HG03460 (cell line): Measurements from ENCODE around the gene ATP5PD.
"Not testable (repeated sequence)": the region's sequence is repeated elsewhere in the genome, so short reads cannot be mapped to it uniquely, and the experiment has no call there.

Experiments
- ATAC-seq: cut with Tn5 transposase; IDR thresholded peaks from one replicate; pipeline ENCODE4 v1.9.1; 2021; ENCODE audit not compliant: unreplicated experiment

ATP5PD gene

DNA sequence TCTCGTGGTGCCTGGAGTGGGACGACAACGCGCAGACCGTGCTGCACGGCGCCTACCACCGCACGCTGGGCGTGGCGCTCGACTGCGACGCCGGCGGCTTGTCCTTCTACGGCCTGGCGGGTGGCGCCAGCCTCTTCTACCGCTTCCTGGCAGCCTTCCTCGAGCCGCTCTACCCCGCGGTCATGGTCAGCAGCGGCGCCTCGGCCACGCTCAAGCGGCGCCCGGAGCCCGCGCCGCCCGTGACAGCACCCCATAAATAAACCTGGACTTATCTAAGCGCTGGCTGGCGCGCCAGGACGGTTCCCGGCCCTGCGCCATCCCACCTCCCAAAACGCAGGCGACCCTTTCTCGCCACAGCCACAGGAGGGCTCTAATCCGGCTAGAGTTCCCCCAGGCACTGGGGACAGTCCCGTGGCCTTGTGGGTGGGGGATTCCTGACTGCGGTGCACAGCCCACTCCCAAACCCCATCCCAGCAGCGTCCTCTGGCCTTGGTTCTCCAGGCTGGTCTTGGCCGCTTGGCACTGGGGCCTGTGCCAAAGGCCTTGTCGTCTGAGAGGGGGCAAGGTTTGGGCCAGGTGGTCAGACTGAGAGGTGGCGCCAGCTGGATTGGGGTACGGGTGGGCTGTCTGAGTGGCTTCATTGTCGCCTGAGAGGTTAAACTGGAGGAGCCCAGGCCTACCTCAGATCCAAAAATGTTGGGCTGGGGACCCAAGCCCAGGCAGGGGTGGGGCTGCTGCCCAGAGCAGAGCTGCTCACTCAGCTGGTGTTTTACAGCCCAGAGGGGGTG is 30.9 kb upstream of the ATP5PD start:
- ATAC-seq: no peak

GRCh38 chr17:75077072-75077495 is 30.3 kb upstream of the ATP5PD start:
- ATAC-seq: no peak

DNA sequence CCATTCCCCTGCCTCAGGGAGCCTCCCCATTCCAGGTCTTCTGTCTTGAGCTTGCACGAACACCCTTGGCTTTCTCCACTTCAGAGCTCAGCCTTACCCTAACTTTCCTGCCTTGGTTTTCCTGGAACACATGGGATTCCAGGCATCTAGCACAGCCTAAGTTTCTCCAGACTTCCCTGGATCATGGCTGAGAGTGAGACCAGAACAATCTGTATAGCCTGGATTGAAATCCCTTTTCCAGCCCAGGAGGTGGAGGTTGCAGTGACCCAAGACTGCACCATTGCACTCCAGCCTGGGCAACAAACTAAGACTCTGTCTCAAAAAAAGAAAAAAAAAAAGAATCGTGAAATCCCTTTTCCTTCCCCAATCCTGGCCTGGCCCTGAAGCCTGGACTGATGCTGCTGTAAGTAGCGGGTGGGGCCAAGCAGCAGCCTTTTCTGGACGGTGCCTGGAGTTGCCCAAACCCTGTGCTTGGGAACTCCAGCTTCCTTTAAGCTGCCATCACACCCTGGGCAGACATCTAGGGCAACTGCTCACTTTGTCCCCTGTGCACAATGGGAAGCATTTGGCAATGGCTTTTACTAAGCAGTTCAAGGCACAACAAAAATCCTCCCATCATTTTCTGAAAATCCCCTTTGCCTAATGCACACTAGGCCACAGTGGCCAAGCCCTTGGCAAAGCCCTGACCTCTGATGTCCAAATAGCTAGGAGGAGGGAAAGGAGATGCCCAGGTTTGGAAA is 29.0 kb upstream of the ATP5PD start:
- no peak for ATAC-seq

DNA sequence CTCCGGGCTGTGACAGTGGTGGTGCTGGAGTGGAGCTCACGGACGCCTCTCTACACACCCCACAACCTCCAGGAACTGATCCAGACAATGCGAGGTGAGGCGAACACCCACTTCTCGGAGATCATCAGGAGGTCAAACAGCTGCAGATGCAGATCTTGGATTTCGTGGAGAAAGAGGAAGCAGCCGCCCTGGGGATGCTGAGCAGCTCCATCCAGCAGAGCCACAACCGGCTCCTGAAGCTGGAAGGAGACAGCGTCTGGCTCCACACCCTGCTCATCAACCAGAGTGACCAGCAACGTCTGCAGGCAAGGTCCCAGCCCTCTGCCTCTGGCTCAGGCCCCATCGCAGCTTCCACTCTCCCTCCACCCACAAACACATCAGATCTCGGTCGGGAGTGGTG is 27.8 kb upstream of the ATP5PD start:
- ATAC-seq: no peak

DNA sequence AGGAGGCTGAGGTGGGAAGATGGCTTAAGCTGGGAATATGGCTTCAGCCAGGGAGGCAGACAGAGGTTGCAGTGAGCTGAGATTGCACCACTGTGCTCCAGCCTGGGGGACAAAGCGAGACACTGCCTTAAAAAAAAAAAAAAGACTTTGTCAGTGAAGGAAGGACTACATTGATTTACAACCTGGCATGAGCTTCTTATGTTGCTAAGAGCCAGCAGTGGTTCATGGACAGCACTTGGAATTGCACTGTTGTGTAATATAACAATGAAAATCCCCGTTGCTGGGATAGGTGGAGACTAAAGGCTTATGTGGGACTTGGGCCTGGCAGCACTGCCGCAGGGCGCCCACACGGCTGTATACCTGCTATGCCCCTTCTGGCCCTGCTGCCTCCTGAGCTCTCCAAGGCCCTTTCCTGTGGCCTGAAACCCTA is 26.9 kb upstream of the ATP5PD start:
- no peak for ATAC-seq

DNA sequence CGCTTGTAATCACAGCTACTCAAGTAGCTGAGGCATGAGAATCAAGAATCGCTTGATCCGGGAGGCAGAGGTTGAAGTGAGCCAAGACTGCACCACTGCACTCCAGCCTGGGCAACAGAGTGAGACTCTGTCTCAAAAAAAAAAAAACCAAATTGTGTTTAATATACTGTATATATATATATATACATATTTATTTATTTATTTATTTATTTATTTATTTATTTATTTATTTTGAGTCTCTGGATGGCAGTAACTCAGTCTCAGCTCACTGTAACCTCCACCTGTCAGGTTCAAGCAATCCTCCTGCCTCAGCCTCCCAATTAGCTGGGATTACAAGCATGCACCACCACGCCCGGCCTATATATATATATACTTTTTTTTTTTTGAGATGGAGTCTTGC is 26.1 kb upstream of the ATP5PD start:
- ATAC-seq: not testable (repeated sequence)

- ATAC-seq: not testable (repeated sequence)
Measured at GRCh38 chr17:75071478-75072271, 24.9 kb upstream of the ATP5PD start.

DNA sequence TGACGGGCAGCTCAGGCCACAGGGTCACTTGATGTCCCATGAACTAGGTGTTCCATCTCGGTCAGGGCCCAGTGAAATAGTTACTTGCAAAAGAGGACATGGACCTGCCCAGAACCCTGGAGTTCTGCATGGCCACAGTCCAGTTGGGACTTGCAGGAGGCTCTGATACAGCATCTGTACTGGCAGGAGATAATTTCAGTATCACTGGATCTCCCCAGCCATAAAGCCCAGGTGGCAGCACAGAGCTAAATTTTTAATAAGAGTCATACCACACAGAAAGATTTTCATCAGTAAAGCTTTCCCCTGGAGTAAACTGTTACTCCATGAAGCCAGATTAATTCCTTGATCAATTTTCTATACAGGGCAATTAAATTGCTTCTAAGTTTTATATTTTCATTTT is 23.0 kb upstream of the ATP5PD start:
- ATAC-seq: no peak

GRCh38 chr17:75068750-75069149 is 22.0 kb upstream of the ATP5PD start:
- ATAC-seq: no peak

GRCh38 chr17:75067856-75068255 is 21.1 kb upstream of the ATP5PD start:
- ATAC-seq: no peak

- ATAC-seq: no peak
Measured at GRCh38 chr17:75065562-75066151, 18.9 kb upstream of the ATP5PD start.

DNA sequence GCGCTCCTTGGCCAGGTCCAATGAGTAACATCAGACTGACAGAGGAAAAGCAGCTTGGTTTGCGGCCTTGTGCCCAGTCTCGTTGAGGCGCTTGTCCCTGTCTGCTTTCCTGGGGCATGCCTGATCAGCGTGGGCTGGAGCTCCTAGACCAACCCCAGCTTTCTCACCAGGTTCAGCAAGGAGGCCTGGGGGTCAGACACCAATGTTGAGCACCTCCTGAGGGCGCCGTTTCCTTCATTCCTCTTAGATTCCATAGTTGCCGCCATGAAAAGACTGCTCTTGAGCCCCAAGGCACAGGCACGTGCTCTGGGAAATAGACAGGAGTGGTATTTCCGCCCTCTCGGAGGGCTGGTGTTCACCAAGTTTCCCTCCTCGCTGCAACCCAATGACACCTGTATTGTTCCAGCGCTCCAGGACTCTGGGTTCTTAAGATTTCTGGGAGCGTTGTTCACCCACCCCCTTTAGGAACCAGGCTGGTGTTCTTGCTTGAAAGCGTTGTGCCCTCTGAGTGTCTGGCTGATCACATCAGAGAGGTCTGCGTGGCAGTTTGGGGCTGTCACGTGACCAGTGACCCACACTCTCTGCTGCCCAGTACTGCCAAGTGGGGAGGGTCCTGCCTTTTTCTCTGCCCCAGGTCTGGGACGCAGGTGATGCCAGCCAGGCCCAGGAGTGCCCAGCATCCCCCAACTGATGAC is 18.2 kb upstream of the ATP5PD start:
- no peak for ATAC-seq

GRCh38 chr17:75064460-75064859 is 17.7 kb upstream of the ATP5PD start:
- ATAC-seq: no peak

DNA sequence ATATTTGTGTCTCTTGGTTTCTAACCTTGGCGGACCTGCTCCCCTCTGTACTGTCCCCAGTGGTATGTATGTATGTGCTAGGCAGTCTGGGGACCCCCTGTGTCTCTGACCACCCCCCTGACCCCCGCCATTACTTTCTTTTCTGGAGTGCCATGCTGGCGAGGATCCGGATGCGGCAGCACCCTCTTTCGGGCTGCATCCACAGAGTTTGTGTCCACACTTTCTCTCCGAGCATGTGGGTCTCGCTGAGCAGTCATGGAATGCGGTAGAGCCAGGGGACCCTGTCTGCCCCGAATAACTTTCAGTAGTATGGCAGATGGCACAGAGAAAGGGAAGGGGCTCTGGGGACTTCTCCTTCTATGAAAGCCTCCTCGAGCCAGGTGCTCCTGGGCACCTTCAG is 17.3 kb upstream of the ATP5PD start:
- no peak for ATAC-seq

- ATAC-seq: no peak
Measured at GRCh38 chr17:75063626-75064025, 16.9 kb upstream of the ATP5PD start.

GRCh38 chr17:75063201-75063600 is 16.4 kb upstream of the ATP5PD start:
- ATAC-seq: no peak

DNA sequence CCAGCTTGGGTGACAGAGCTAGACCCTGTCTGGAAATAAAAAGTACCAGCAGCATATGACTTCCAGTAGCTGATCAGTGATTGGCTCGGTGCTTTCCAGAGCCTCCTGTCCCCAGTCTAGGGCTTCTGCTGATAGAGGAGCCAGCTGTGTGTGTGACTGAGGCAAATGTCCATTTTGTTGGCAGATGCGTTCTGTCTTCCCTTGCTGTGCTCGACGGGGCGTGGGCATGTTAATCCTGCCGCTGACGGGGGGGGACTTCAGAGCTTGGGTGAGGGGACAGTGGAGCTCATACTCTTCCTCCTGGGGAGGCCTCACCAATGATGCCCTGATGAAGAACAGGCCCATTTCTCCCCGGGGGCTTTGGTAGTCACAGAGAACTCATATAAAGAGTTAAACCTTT is 14.8 kb upstream of the ATP5PD start:
- no peak for ATAC-seq

DNA sequence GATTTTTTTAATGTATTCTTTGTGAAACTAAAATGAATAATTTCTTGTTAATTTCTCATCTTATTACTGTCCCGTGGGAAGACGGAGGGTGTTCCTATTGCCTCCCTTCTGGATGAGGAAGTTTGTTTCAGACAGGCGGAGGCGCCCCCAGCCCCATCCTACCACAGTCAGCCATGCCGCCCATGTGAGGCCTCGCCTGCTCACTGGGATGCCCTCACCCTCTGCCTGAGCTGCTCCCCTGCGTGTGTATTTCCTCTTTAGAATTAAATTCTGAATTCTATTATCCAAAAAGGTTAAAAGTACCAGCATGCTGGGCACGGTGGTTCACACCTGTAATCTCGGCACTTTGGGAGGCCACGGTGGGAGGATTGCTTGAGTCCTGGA is 14.3 kb upstream of the ATP5PD start:
- ATAC-seq: no peak

- ATAC-seq: no peak
Measured at GRCh38 chr17:75060434-75061054, 13.8 kb upstream of the ATP5PD start.
